CD4-positive, alpha-beta T cell treated with Interferon alpha-2 for 1 hour (primary cell): ENCODE data around the gene ZBTB16.

Experiments used
- DNase-seq, 2 donors: peaks; one replicate each; pipeline ENCODE4 v3.0.0-alpha.2; 2020 to 2022

Gene ZBTB16

GRCh38 chr11:114133548-114134329 is 74.2 kb downstream of the ZBTB16 start:
- DNase-seq, result no peak

DNA sequence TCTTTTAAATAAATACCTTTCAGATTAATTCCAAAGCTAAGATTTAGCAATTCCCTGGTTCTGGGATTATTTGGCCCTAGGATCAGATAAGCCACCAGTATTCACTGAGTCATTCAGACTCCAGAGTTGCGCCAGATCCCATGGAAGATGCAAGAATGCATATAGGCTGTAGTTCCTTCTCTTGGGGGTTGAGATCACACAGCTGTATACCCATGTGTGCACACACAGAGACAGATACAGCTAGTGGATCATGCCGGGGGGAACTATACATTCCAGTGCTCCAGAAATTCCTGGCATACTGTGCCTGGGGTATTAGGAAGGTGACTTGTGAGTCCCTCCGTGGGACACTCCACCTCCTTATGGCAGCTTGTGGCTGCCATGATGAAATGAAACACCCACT is 75.4 kb downstream of the ZBTB16 start:
- no peak for DNase-seq

DNA sequence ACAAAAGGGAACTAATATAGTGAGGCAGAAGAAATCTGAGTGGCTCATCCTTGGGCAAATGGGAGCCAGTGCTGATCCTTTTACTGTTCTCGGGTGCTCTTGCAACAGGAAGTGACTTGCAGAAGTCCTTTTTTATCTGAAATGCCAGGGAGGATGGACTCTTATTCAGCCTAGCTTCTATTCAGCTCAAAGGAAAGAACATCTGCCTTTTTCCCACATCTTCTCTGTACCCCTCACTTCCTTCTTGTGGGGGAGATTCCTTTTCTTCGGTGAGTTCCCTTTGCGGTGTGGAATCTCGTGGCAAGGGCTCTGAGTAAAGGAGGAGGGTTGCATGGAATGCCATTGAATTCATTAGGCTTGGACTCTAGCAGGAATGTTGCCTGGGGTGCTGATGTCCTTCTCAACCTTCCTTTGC is 76.2 kb downstream of the ZBTB16 start:
- DNase-seq, result peak in 1 of 2 donors; percentile 24

DNA sequence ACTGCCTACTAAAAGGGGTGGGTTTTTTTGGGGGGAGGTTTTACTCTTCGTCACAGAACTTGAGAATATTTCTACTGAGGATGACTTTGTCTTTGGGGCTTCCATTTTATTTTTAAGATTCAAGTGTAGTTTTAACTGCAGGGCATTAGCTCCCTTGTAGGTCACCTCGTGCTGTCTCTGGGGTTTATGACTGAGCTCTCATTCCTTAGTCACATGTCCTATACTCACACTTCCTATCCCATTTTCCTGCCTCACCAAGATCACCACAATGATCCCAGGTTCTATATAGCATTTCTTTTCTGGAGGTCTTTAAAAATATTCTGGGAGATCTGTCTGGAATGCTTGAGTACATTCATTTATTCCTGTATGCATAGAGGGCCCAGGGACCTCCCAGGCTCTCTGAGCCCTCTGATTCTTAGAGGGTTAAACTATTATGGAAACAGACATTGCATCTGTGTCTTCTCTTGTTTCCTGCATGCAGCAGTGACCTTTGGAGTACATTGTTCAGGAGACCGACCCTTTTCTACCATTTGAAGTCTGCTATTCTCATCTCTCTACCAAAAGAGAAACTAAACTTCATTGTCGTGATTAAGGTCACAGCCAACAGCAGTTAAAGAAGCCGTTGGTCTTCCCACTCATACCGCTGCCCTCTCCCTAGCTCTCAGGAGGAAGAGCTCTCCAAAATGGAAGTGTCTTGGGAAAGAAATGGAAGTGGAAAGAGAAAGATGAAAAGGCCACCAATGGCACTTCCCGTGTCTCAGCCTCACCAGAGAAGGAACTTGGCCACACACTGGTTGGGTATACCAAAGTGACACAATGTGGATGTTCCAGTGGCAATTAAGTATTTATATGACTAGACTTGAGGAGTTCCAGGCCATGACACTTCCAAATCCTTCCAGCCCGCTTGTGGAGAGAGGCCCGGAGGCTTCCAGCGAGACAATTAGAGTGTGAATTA is 77.5 kb downstream of the ZBTB16 start:
- DNase-seq, result no peak

DNA sequence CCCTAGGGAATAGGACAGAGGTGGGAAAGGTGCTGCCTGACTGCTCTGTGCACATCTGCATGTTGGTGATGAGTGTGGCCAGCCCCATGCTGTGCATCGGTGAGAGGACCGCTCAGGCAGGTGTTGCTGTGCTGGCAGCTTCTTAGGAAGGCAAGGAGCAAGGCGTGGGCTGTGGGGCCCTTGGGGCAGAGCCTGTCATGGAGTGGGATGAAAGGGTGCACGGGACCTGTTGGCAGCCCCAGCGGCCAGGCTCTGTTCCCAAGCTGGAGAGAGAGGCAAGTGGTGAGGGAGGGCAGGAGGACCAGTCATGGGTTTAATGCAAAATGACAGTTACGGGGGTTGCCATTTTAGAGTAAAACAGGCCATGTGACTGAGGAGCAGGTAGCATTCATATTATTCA is 78.3 kb downstream of the ZBTB16 start:
- no peak for DNase-seq

DNA sequence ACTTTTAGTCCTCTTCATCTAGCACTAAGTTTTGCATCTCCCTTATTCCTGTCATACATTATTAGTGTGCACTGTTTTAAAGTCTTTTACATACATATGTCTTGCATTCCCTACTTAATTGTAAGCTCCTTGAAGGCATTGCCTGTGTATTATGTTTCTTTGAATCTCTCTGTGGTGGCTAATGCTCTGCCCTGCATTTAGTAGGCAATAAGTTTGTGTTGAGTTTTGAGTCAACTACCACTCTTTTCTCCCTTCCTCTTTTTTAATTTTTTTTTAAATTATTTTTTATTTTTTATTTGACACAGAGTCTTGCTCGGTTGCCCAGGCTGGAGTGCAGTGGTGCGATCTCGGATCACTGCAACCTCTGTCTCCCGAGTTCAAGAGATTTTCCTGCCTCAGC is 78.9 kb downstream of the ZBTB16 start:
- DNase-seq, result no peak

DNA sequence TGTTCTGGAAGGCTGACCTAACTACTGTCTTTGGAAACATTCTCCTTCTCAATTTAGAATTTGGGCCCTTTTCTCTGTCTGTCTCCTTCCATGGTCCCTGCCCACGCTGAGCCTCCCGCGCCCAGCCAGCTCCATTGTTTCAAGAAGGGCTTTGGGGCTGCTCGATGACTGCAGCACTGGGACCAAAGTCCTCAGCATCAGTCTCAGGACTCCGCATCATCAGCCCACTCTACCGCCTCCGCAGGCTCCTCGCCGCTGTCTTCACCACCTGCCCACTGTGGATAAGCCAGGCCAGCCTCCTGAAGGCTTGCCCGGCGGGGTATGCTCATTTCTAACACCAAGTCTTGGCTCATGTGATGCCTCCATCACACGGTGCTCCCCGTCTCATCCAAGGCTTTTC is 81.3 kb downstream of the ZBTB16 start:
- DNase-seq, result no peak

GRCh38 chr11:114141863-114142580 is 82.5 kb downstream of the ZBTB16 start:
- DNase-seq, result no peak

DNA sequence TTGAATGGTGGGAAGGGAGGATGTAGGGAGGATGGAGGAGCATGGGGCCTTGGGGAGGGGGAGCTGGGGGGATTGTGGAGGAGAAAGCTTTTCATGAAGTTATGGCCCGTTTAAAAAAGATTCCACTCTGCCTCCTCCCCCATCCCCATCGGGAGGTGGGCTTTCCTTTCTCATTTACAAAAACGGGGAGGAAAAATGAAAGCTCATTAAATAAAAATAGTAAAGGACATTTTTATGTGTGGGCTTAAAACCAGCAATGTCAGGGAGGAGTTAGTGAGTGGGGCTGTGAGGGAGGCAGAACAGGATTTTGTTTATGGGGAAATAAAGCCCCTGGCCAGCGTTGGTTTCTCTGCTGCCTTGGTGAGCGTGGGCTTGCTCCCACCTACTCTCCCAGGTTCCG is 83.2 kb downstream of the ZBTB16 start:
- no peak for DNase-seq

DNA sequence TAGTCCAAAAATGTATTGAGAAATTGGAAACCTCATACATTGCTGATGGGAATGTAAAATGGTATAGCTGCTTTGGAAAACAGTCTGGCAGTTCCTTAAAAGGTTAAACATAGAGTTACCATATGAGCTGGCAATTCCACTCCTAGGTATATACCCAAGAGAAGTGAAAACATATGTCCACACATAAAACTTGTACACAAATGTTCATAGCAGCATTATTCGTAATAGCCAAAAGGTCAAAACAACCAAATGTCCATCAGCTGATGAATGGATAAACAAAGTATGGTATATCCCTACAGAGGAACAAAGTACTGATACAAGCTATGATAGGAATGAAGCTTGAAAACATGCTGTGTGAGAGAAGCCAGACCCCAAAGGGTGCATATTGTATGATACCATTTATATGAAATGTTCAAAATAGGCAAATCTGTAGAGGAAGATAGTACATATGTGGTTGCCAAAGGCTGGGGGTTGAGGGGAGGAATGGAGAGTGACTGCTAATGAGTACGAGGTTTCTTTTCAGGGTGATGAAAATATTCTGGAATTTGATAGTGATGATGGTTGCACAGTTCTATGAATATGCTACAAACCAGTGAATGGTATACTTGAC is 85.8 kb downstream of the ZBTB16 start:
- DNase-seq, result no peak

DNA sequence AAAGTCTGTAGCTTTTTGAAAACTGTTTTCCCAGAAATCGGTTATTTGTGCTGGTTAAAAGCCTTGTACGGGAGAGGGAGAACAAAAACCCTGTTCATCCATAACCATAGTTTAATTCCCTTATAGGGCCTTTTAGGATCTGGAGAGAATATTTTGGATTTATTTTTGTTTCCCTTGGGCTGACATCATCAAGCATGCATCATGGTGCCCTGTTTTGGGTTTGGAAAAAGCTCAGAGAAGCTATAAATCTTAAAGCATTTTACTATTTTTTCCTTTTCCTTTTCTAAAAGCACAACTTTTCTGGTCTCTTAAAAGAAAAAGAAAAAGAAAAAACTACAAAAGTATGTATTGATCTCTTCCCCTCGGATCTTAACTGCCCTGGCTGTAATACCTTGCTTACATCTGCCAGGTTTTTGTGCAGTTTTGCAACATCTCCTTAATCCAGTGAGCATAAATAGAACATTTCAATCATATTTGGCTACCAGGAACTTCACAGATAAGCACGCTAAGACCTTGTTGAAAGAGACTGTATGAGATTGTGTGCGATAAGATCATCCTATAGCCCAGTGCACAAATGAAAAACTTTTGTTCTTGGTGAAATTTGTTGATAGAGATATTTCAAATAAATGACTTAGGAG is 88.0 kb downstream of the ZBTB16 start:
- no peak for DNase-seq

DNA sequence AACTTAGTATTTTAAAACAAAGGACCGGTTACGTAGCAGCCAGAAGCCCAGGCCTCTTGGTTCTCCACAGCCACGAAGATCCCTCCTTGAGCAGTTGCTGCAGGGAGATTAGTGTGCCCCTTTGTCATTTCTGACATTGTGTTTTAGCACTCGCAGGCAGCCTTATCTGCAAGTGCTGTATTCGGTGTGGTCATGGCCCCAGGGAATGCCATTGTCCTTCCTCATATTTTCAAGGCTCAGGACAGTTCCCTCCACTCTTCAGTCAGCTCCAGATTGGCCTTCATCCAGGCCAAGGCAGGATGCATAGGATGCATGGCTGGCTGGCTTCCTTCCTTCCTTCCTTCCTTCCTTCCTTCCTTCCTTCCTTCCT is 88.5 kb downstream of the ZBTB16 start:
- DNase-seq, result no peak

DNA sequence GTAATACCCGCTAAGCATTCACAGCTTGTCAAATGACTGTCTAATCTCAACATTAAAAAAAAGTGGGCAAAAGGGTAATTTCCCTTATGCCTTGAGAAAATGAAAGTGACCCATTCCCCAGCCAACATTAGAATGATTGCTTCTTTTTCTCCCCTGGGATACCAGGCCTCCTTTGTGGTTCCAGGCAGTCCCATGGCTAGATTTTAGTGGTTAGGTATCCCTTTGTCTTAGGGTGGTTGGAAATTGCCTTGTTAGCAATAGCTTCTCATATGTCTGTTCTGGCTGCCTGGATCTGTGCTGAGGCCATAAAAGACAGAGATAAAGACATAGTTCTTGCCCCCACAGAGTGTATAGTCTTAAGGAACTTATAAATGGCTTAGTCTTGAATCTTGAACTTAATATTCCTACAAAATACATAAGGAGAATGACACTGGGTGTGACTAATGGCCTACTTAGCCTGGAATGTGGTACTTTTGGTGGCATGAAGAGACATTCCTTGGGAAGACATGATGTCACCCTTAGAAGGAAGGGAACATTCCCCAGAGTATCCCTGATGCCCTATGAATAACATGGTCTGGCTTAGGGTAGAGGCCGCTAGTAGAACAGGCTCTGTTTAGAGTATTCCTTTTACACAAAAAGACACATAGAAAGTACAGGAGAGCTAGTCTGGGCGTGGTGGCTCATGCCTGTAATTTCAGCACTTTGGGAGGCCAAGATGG is 90.3 kb downstream of the ZBTB16 start:
- no peak for DNase-seq

DNA sequence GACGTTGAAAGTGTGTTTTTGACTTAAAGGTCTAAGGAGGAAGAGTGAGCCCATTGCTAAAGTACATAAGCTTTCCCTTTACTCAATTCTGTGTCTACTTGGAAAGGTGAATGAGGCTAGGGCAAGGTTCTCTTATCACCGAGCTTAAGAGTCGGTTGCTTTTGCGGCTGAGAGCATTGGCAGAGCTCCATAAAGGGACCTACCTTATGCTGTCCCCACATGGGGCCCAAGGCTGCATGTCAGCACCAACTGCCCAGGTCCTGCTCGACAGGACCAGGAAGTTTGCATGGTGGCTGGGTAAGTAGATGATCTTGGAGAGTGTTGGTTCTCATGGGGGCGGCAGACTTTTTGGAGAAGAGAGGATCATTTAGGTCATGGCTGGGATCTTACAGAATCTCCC is 91.2 kb downstream of the ZBTB16 start:
- no peak for DNase-seq

- DNase-seq, result no peak
Measured at GRCh38 chr11:114151631-114152030, 92.1 kb downstream of the ZBTB16 start.

DNA sequence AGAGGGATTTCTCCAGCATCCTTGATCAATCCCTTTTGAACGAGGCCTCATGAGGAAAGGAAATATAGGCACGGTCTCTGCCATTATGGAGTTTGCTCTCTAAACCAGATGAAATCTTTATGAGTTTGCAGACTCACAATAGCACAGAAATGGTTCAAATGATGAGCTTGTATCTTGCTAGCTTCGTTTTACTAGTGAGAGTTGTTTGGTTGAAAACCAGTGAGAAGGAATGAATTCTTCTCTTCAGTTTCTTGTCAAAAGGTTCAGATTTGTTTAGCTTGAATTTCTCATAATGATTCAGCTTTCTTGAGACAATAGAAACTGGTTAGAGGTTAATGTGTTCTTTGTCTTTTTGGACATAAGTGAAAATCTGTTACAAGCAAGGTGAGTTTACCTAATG is 92.7 kb downstream of the ZBTB16 start:
- DNase-seq, result no peak

- no peak for DNase-seq
Measured at GRCh38 chr11:114152785-114153184, 93.3 kb downstream of the ZBTB16 start.

GRCh38 chr11:114153224-114153623 is 93.7 kb downstream of the ZBTB16 start:
- DNase-seq, result no peak

DNA sequence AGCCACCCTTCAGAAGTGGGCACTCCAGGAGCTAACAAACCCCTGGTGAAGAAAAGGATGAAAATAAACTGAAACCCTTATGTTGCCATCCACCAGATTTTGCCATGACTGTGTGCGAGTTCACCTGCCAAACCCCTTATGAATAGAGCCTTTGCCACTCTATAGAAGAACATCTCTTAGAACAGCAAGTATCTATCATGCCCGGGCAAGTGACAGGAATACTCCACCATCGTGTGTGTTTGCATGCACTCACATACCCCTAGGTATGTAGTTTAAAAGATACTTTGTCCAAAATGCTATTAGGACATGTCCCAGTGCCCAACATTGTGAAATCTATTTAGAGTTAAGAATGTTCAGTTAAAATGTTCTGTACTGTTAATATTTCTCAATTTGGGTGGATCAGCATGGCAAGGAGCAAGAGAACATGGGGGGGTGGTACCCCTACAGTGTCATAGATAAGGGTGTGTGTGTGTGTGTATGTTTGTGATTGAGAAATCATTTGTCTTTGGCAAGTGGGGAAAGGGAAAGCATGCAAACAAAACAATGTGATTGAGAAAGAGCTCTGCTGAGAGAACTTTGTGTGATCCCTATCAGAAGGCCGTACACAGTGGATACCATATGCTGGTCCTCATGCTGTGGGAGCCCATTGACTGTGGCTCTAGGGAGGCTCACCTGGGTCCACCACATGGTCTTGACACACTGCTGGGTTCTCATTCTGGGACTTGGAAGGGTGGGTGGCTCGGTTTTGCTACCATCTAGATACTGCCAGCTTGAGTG is 94.9 kb downstream of the ZBTB16 start:
- DNase-seq, result no peak

DNA sequence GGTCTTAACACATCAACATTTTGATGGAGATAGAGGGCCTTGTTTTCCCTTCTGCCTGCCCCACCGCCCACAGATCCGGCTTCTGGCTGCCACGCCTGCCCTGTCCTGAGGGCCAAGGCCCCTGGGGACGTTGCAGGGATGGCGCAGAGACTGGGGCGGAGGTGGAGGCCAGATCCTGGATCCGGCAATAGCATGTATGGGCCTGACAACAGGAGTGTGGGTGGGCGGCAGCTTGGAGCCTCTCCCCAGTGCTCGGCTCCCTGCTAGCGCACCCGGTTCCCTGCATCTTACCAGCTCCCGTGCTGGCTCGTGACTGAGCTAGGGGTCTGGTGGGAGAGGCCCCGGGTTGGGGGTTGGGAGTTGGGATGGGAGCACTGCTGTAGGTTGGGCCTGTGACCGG is 95.6 kb downstream of the ZBTB16 start:
- no peak for DNase-seq

DNA sequence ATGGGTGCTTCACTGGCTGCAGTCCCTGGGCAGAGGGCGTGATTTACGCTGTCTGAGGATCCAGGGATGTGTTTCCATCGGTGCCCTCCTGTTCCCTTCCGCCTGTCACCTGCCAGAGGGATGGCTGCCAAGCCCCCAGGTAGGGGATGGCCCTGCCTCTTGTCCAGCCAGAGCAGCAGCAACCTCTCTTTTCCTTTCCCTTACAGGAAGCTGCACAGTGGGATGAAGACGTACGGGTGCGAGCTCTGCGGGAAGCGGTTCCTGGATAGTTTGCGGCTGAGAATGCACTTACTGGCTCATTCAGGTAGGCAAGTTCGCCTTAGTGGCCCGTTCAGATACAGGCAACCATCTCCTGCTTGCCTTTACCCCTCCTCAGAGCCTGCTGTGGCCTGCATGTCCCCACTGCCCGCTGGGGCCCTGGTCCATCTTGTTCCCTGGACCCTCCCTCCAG is 96.6 kb downstream of the ZBTB16 start:
- no peak for DNase-seq
